ENCODE data around the gene CLN6.
A peak's percentile ranks its signal among the peaks of the same experiment; 100 is the strongest.

CLN6 gene

GRCh38 chr15:68229386-68230156, at the start of gene CLN6:
Gene CLN6, minus strand, starts transcription at chr15:68229728. Its CDS starts 144 bp downstream, at chr15:68229584.
- H3K27ac ChIP-seq, result peak within 1 kb of the TSS; percentile 83
- TF ChIP-seq ZFX (IDR thresholded peaks at IDR 0.05; ENCODE audit: borderline replicate concordance), result no peak
- TF ChIP-seq, protein P1, sequence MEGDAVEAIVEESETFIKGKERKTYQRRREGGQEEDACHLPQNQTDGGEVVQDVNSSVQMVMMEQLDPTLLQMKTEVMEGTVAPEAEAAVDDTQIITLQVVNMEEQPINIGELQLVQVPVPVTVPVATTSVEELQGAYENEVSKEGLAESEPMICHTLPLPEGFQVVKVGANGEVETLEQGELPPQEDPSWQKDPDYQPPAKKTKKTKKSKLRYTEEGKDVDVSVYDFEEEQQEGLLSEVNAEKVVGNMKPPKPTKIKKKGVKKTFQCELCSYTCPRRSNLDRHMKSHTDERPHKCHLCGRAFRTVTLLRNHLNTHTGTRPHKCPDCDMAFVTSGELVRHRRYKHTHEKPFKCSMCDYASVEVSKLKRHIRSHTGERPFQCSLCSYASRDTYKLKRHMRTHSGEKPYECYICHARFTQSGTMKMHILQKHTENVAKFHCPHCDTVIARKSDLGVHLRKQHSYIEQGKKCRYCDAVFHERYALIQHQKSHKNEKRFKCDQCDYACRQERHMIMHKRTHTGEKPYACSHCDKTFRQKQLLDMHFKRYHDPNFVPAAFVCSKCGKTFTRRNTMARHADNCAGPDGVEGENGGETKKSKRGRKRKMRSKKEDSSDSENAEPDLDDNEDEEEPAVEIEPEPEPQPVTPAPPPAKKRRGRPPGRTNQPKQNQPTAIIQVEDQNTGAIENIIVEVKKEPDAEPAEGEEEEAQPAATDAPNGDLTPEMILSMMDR (IDR thresholded peaks at IDR 0.05), result no peak

DNA sequence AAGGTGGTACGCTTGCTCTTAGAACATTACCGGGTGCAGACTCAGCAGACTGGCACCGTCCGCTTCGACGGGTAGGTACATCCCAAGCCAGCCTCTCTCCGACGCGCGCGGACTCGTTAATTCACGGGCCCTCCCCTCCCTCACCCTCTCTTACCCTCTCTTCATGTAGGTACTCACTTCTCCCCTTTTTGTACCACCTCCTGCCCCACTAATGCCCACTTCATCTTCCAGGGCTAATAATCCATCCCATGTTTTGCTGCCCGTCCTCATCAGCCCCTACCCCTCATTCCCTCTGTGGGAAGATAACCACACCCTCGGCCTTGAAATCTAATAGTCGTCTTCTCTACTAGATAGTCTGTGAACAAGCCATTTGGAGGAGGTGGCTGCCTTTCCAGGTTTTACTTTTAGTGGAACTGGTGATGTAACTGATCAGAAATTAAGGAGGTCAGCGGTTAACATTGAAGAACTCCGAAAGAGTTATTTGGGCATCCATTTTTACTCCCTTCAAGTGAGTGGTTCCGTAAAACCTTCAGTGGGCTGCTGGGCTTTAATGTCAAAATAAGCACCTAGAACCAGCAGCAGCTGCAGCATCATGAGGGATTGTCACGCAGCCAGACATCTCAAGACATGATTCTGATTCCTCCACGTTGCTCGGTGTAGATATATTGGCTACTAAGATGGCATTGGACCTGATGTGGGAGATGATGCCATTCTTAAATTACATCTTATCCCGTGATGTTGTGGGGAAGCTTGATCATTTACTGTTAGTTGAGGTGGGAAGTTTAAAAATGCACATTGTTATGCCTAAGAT, 49.3 kb upstream of the CLN6 start:
- H3K27ac ChIP-seq, result peak overlapping the region; percentile 96
- no peak for TF ChIP-seq ZFX (IDR thresholded peaks at IDR 0.05; ENCODE audit: borderline replicate concordance)
- TF ChIP-seq, protein P1 (IDR thresholded peaks at IDR 0.05), result no peak

GRCh38 chr15:68278345-68278594, 48.7 kb upstream of the CLN6 start:
- no peak for TF ChIP-seq ZFX (IDR thresholded peaks at IDR 0.05; ENCODE audit: borderline replicate concordance)
- TF ChIP-seq, protein P1 (IDR thresholded peaks at IDR 0.05), result 0 out of 2 replicates have a peak, but pooled peaks have one; percentile 43
- H3K27ac ChIP-seq, result peak overlapping the region; percentile 96

- peak within 1 kb of the TSS; percentile 96 for H3K27ac ChIP-seq
- TF ChIP-seq ZFX (IDR thresholded peaks at IDR 0.05; ENCODE audit: borderline replicate concordance), result peak; percentile 68; the same call in 1 of the 2 replicates
- TF ChIP-seq, protein P1 (IDR thresholded peaks at IDR 0.05), result no peak; the same call in 1 of the 2 replicates
Measured at GRCh38 chr15:68277603-68278344, 48.2 kb upstream of the CLN6 start, which contains the start of gene FEM1B. Gene FEM1B, plus strand, starts transcription at chr15:68277745. Its CDS starts 673 bp downstream, at chr15:68278418.

GRCh38 chr15:68277131-68277602, 47.6 kb upstream of the CLN6 start:
- TF ChIP-seq, protein P1 (IDR thresholded peaks at IDR 0.05), result no peak
- TF ChIP-seq ZFX (IDR thresholded peaks at IDR 0.05; ENCODE audit: borderline replicate concordance), result no peak
- H3K27ac ChIP-seq, result peak overlapping the region; percentile 96

DNA sequence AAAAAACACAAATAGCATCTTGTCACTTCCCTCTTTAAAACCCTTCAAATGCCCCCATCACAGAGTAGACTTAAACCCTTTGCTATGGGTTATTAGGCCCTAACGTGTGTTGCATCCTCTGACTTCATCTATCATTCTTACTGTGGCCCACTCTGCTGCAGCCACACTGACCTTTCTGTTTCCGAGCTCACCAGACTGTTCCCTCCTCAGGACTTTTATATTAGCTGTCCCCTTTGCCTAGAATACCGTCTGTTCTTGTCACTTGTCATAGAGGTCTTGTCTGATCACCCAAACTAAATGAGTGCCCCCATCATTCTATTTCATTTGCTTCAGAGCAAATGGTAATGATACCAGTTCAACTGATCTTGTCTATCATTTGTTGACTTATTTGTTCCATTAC, 47.1 kb upstream of the CLN6 start:
- peak overlapping the region; percentile 96 for H3K27ac ChIP-seq
- no peak for TF ChIP-seq ZFX (IDR thresholded peaks at IDR 0.05; ENCODE audit: borderline replicate concordance)
- TF ChIP-seq, protein P1 (IDR thresholded peaks at IDR 0.05), result no peak
